OCI-LY3 (cell line): ENCODE measurements around the gene MYLK4.

Experiments used
- EZH2phosphoT487 ChIP-seq: fragments of 200-600 bp; shearing (Covaris generic); IDR thresholded peaks from 2 replicates; pipeline ENCODE4 v1.6.1; 2018; ENCODE audit warnings: antibody characterized with exemption, mixed run types, low read depth
- TF ChIP-seq, protein P1 (sequence below): fragments of 200-600, 300-600 bp; sonication (generic); IDR thresholded peaks from 2 replicates; pipeline ENCODE4 v1.5.1; 2014; ENCODE audit warnings: antibody characterized with exemption, low read length, low read depth

DNA sequence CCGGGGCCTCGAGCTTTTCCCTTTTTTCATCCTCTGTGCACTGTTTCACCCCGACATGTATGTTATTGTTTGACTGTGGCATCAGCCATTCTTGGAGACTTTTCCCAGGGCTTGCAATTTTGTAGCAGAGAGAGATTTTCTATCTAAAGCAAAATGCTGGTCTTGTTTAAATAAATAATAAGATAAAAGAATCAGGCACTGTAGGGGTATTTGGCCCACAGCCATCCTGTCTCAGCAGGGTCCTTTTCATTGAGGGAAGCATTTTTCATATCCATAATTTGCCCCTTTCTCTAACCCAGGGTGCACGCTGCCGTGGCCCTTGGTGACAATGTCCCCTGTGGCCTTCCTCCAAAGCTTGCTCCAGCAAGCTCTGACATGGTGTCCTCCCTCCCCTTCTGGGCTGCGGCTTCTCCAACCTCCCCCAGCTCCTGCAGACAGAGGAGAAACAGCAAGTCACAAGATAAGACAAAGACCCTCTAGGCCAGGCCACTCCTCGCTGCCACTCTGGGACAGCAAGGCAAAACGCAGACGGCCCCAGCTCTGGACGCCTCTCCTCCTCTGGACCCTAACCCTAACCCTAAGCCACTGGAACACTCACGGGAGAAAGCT, 117.6 kb downstream of the MYLK4 start:
- TF ChIP-seq, protein P1, sequence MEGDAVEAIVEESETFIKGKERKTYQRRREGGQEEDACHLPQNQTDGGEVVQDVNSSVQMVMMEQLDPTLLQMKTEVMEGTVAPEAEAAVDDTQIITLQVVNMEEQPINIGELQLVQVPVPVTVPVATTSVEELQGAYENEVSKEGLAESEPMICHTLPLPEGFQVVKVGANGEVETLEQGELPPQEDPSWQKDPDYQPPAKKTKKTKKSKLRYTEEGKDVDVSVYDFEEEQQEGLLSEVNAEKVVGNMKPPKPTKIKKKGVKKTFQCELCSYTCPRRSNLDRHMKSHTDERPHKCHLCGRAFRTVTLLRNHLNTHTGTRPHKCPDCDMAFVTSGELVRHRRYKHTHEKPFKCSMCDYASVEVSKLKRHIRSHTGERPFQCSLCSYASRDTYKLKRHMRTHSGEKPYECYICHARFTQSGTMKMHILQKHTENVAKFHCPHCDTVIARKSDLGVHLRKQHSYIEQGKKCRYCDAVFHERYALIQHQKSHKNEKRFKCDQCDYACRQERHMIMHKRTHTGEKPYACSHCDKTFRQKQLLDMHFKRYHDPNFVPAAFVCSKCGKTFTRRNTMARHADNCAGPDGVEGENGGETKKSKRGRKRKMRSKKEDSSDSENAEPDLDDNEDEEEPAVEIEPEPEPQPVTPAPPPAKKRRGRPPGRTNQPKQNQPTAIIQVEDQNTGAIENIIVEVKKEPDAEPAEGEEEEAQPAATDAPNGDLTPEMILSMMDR = no peak
- no peak for TF ChIP-seq EZH2phosphoT487
